SK-N-SH (cell line): ENCODE data around the gene BBS9. TPM values are rescaled to one million over a fixed set of nuclear protein-coding genes. Genes with fewer than 3 reads are reported as not detected.

Experiments used
- CTCF ChIA-PET: fragments of 300-600, 350-600 bp; formaldehyde crosslinking; extraction: SDS; loops from one replicate; lab custom pipeline; 2021; lab: Yijun Ruan, JAX
- POLR2A ChIA-PET: fragments of 350-600 bp; sonication (Branson Sonifier 250); formaldehyde crosslinking; extraction: SDS; loops from one replicate; lab custom pipeline; 2020; ENCODE audit warnings: antibody characterized with exemption, inconsistent platforms; lab: Yijun Ruan, JAX
- DNase-seq: peaks from one replicate; pipeline ENCODE4 v3.0.0; 2012
- H2AFZ ChIP-seq: fragments of 200-600 bp; sonication (generic); 2 replicates; pipeline ENCODE4 v1.8.1; 2016; ENCODE audit warnings: antibody characterized with exemption, mild to moderate bottlenecking, low read depth
- H3F3A ChIP-seq: fragments of 200-600 bp; sonication (generic); replicated peaks from 2 replicates; pipeline ENCODE3; 2016; ENCODE audit warnings: antibody characterized with exemption, mild to moderate bottlenecking; ENCODE audit not compliant: insufficient read depth
- H3K27ac ChIP-seq, 2 experiments: fragments of 200-500 bp in 1 of 2; fragments of 200-600 bp in 1 of 2; sonication (Bioruptor generic) in 1 of 2; sonication (generic), shearing (Covaris generic) in 1 of 2; 2 replicates each; pipeline versions ENCODE4 v1.5.1 to v1.6.1; 2014 to 2016; ENCODE audit warnings: low read depth in 2 of 2, inconsistent platforms in 1 of 2, low read length in 1 of 2, mild to moderate bottlenecking in 1 of 2, mixed read lengths in 1 of 2
- H3K27me3 ChIP-seq: fragments of 200-600 bp; sonication (generic), shearing (Covaris generic); 2 replicates; pipeline ENCODE4 v1.6.1; 2016; ENCODE audit warnings: mixed run types; ENCODE audit not compliant: insufficient read depth
- H3K36me3 ChIP-seq, 2 experiments: fragments of 200-500 bp in 1 of 2; fragments of 200-600 bp in 1 of 2; sonication (Bioruptor generic) in 1 of 2; sonication (generic) in 1 of 2; replicated peaks in 1 of 2; 2 replicates each; pipeline versions ENCODE3 to v1.5.1; 2014 to 2016; ENCODE audit warnings: low read length in 1 of 2, mild to moderate bottlenecking in 1 of 2; ENCODE audit not compliant: insufficient read depth in 2 of 2, control insufficient read depth in 1 of 2
- H3K4me1 ChIP-seq, 2 experiments: fragments of 200-500 bp in 1 of 2; fragments of 200-600 bp in 1 of 2; sonication (Bioruptor generic) in 1 of 2; sonication (generic), shearing (Covaris generic) in 1 of 2; 2 replicates each; pipeline versions ENCODE4 v1.5.1 to v1.6.1; 2014 to 2016; ENCODE audit warnings: low read depth in 1 of 2, low read length in 1 of 2, mixed run types in 1 of 2; ENCODE audit not compliant: insufficient read depth in 2 of 2, control insufficient read depth in 1 of 2
- H3K4me2 ChIP-seq: fragments of 200-600 bp; sonication (generic), shearing (Covaris generic); 2 replicates; pipeline ENCODE4 v1.6.1; 2017; ENCODE audit warnings: mixed run types
- H3K4me3 ChIP-seq, 2 experiments: fragments of 200-500 bp in 1 of 2; fragments of 200-600 bp in 1 of 2; sonication (Bioruptor generic) in 1 of 2; sonication (generic), shearing (Covaris generic) in 1 of 2; 2 replicates each; pipeline versions ENCODE4 v1.5.1 to v1.8.1; 2014 to 2016; ENCODE audit warnings: low read depth in 2 of 2, inconsistent platforms in 1 of 2, low read length in 1 of 2, mild to moderate bottlenecking in 1 of 2, mixed read lengths in 1 of 2, moderate library complexity in 1 of 2
- H3K79me2 ChIP-seq: fragments of 200-600 bp; sonication (generic); 2 replicates; pipeline ENCODE4 v1.8.1; 2017; ENCODE audit warnings: mild to moderate bottlenecking; ENCODE audit not compliant: insufficient read depth
- H3K9ac ChIP-seq: fragments of 200-600 bp; sonication (generic); 2 replicates; pipeline ENCODE4 v1.6.1; 2017; ENCODE audit warnings: mixed run types
- H3K9me2 ChIP-seq: fragments of 200-600 bp; sonication (generic); 2 replicates; pipeline ENCODE4 v1.6.1; 2017; ENCODE audit warnings: mixed run types
- H3K9me3 ChIP-seq: fragments of 200-600 bp; sonication (generic); 2 replicates; pipeline ENCODE4 v1.6.1; 2017; ENCODE audit warnings: mixed run types, mild to moderate bottlenecking, moderate library complexity
- H4K20me1 ChIP-seq: fragments of 200-600 bp; sonication (generic); 2 replicates; pipeline ENCODE4 v1.6.1; 2017; ENCODE audit warnings: mild to moderate bottlenecking, mixed run types; ENCODE audit not compliant: insufficient read depth
- CHD2 ChIP-seq: fragments of 150-350 bp; IDR thresholded peaks from 2 replicates; pipeline ENCODE4 v1.6.1; 2018; ENCODE audit warnings: low read length; ENCODE audit not compliant: partially characterized antibody
- CTCF ChIP-seq: fragments of 200-600 bp; sonication (generic); IDR thresholded peaks from 2 replicates; pipeline ENCODE4 v1.6.1; 2017; ENCODE audit warnings: antibody characterized with exemption, mild to moderate bottlenecking, moderate library complexity
- ELF1 ChIP-seq: IDR thresholded peaks from 2 replicates; pipeline ENCODE4 v1.4.0; 2012
- EP300 ChIP-seq, 2 experiments: IDR thresholded peaks; 2 replicates each; pipeline versions ENCODE4 v1.4.0 to v1.6.1; 2012; ENCODE audit warnings: borderline replicate concordance in 1 of 2, low read depth in 1 of 2, low read length in 1 of 2
- FOXJ3 ChIP-seq: sonication (generic); formaldehyde crosslinking; IDR thresholded peaks from 2 replicates; pipeline ENCODE4 v1.5.1; 2020; ENCODE audit warnings: mild to moderate bottlenecking, missing genetic modification reagents
- FOXM1 ChIP-seq: IDR thresholded peaks from 2 replicates; pipeline ENCODE4 v1.4.0; 2012; ENCODE audit warnings: low read depth, mild to moderate bottlenecking
- GABPA ChIP-seq: IDR thresholded peaks from 2 replicates; pipeline ENCODE4 v1.4.0; 2012; ENCODE audit warnings: low read depth, mild to moderate bottlenecking
- GATA2 ChIP-seq: sonication (generic); formaldehyde crosslinking; IDR thresholded peaks from 2 replicates; pipeline ENCODE4 v1.5.0; 2020; ENCODE audit warnings: mild to moderate bottlenecking, missing genetic modification reagents
- JUND ChIP-seq: IDR thresholded peaks from 2 replicates; pipeline ENCODE4 v1.4.0; 2012
- MAX ChIP-seq: IDR thresholded peaks from 2 replicates; pipeline ENCODE4 v1.4.0; 2012; ENCODE audit warnings: low read depth
- MXI1 ChIP-seq: IDR thresholded peaks from 2 replicates; pipeline ENCODE4 v1.6.1; 2012; ENCODE audit warnings: mild to moderate bottlenecking, low read depth, low read length, improper control_type of control experiment
- NFIC ChIP-seq: IDR thresholded peaks from 2 replicates; pipeline ENCODE4 v1.4.0; 2012; ENCODE audit warnings: borderline replicate concordance
- REST ChIP-seq: IDR thresholded peaks from 2 replicates; pipeline ENCODE4 v1.6.1; 2012; ENCODE audit warnings: mild to moderate bottlenecking, low read depth, low read length, moderate library complexity
- RXRA ChIP-seq: IDR thresholded peaks from 2 replicates; pipeline ENCODE4 v1.4.0; 2012; ENCODE audit warnings: low read depth, mild to moderate bottlenecking, borderline replicate concordance
- SMC3 ChIP-seq: IDR thresholded peaks from 2 replicates; pipeline ENCODE4 v1.6.1; 2012; ENCODE audit warnings: low read depth, low read length, improper control_type of control experiment
- TAF1 ChIP-seq: IDR thresholded peaks from 2 replicates; pipeline ENCODE4 v1.6.1; 2012; ENCODE audit warnings: low read depth, mild to moderate bottlenecking, low read length, moderate library complexity, borderline replicate concordance
- TCF12 ChIP-seq: IDR thresholded peaks from 2 replicates; pipeline ENCODE4 v1.4.0; 2012
- TEAD4 ChIP-seq: IDR thresholded peaks from 2 replicates; pipeline ENCODE4 v1.4.0; 2012; ENCODE audit warnings: mild to moderate bottlenecking, borderline replicate concordance; ENCODE audit not compliant: insufficient read depth
- WGBS: methylation state at CpG from one replicate; pipeline ENCODE4 v1.1.6; 2017; ENCODE audit warnings: low lambda C conversion rate; 5-methylcytosine and 5-hydroxymethylcytosine counted together
- polyA plus RNA-seq, 3 experiments: library from polyadenylated mRNA; depleted of rRNA; stranded (reverse); fragments of >200 nt; gene quantifications; 2 replicates each; pipeline ENCODE4 v1.2.3, GENCODE V29; 2012
- TF ChIP-seq, protein P1 (sequence below): IDR thresholded peaks from 2 replicates; pipeline ENCODE4; 2012
- TF ChIP-seq, protein P2 (sequence below): IDR thresholded peaks from 2 replicates; pipeline ENCODE4 v1.4.0; 2012; ENCODE audit warnings: low read depth, borderline replicate concordance

The BBS9 gene
- polyA plus RNA-seq, 1 of the 3 experiments (the other 2 are of a cell fraction) = 7.5 TPM

DNA sequence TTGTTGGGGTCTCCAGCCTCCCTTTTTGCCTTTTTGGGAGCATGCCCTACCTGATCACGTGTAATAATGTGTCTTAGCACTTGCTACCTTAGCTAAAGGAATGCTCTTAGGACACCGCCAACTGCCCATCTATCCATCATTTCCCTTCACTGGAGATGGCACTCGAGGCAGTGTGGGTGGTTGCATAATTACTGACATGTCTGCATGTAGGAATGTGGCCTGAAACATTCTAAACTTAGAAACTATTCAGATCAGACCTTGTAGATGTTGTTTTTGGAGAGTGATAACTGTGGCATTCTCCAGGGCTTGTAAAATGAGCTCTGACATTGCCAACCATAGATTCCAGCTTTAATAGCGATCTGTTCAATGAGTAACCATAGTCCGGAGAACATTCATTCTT lies 365.8 kb downstream of the BBS9 start:
- Histone ChIP-seq H3K9me3 (no peaks in the 10 kb centered on the region), H3K36me3 (no peaks in the 10 kb centered on the region), H3K9ac (no peak overlapping the region), H3K4me2 (peak overlapping the region; percentile 3; the same call in 1 of the 2 replicates), H3K79me2 (no peaks in the 10 kb centered on the region), H3K27ac (no peak overlapping the region; a peak in 1 of 4 replicates), H4K20me1 (no peaks in the 10 kb centered on the region), H3K27me3 (no peaks in the 10 kb centered on the region), H3K4me1 (peaks cover 0 to 7% of the 10 kb centered on the region in 2 experiments; a peak in 2 of 4 replicates), H3F3A (peaks cover 3% of the 10 kb centered on the region), H2AFZ (no peak overlapping the region), H3K4me3 (no peak overlapping the region), H3K9me2 (no peaks in the 10 kb centered on the region)
- ChIA-PET CTCF (interaction anchor here (1.6 kb wide), 1 partner anchor 223 kb away, joined by 4 read pairs; no protein-coding TSS in a partner anchor), POLR2A (no interaction called here)
- WGBS = 58% methylated on average over 5 of the region's 5 CpGs
- DNase-seq = no peak
- TF ChIP-seq TCF12 = peak; percentile 30; the same call in 1 of the 2 replicates
- TF ChIP-seq NFIC = peak; percentile 26; the same call in 1 of the 2 replicates
- no peak for TF ChIP-seq TAF1
- no peak for TF ChIP-seq ELF1
- TF ChIP-seq, protein P1, sequence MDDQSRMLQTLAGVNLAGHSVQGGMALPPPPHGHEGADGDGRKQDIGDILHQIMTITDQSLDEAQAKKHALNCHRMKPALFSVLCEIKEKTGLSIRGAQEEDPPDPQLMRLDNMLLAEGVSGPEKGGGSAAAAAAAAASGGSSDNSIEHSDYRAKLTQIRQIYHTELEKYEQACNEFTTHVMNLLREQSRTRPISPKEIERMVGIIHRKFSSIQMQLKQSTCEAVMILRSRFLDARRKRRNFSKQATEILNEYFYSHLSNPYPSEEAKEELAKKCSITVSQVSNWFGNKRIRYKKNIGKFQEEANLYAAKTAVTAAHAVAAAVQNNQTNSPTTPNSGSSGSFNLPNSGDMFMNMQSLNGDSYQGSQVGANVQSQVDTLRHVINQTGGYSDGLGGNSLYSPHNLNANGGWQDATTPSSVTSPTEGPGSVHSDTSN = peak; percentile 62
- 0 out of 4 replicates have a peak, but pooled peaks of 1 of the 2 experiments have one; percentile 25 for TF ChIP-seq EP300 (IDR thresholded peaks at IDR 0.05; ENCODE audit: borderline replicate concordance in 1 of 2, low read depth in 1 of 2, low read length in 1 of 2)

DNA sequence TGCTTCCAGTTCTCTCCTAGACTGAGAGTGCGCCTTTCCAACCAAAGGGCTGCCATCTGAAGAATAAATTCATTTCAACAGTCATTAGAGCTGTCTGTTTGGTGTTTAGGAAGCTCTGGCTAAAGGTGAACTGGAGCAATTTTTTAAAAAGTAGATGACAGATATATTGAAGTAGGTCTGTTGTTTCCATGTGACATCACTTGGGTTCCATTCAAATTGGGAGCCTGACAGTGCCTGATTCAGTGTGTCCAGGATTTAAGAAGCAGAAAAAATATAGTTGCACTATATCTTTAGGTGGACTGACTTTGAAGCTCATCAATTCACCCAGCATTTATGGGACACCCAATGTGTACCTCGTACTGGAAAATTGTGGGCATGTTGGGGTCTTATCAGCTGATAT lies 367.7 kb downstream of the BBS9 start:
- 58% methylated on average over 2 of the region's 2 CpGs for WGBS
- Histone ChIP-seq H3K9ac (no peak overlapping the region), H3K4me2 (no peak overlapping the region), H4K20me1 (no peaks in the 10 kb centered on the region), H3K36me3 (no peaks in the 10 kb centered on the region), H3K4me3 (no peak overlapping the region), H3K27ac (no peak overlapping the region), H3K4me1 (peaks cover 0 to 7% of the 10 kb centered on the region in 2 experiments; a peak in 2 of 4 replicates), H3F3A (peaks cover 3% of the 10 kb centered on the region), H2AFZ (no peak overlapping the region), H3K79me2 (no peaks in the 10 kb centered on the region), H3K27me3 (no peaks in the 10 kb centered on the region), H3K9me3 (no peaks in the 10 kb centered on the region), H3K9me2 (no peaks in the 10 kb centered on the region)
- TF ChIP-seq RXRA = no peak
- no peak for TF ChIP-seq FOXM1
- TF ChIP-seq SMC3 = no peak
- no peak for TF ChIP-seq NFIC
- TF ChIP-seq TAF1 = no peak
- TF ChIP-seq EP300 (IDR thresholded peaks at IDR 0.05; ENCODE audit: borderline replicate concordance in 1 of 2, low read depth in 1 of 2, low read length in 1 of 2) = no peak
- TF ChIP-seq FOXJ3 (CRISPR knock-in tag) = no peak
- TF ChIP-seq ELF1 = no peak
- no peak for TF ChIP-seq JUND
- TF ChIP-seq GABPA = no peak
- TF ChIP-seq CHD2 = no peak
- TF ChIP-seq GATA2 = no peak
- TF ChIP-seq, protein P2, sequence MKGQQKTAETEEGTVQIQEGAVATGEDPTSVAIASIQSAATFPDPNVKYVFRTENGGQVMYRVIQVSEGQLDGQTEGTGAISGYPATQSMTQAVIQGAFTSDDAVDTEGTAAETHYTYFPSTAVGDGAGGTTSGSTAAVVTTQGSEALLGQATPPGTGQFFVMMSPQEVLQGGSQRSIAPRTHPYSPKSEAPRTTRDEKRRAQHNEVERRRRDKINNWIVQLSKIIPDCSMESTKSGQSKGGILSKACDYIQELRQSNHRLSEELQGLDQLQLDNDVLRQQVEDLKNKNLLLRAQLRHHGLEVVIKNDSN = no peak
- no peak for TF ChIP-seq MXI1
- TF ChIP-seq MAX = no peak
- no peak for TF ChIP-seq REST
- TF ChIP-seq TEAD4 = no peak
- TF ChIP-seq CTCF = no peak
- DNase-seq = no peak
- ChIA-PET POLR2A (no interaction called here), CTCF (interaction anchor here (1.2 to 1.8 kb wide), 4 partner anchors 10 to 436 kb away, joined by 4 to 5 read pairs (median 4); no protein-coding TSS in a partner anchor)
